ENCODE results near the gene FHIT.

FHIT gene

GRCh38 chr3:60399861-60400845, 851.1 kb downstream of the FHIT start:
- DNase-seq (ENCODE audit: low spot score): no peak

- no peak for DNase-seq (ENCODE audit: low spot score)
Measured at GRCh38 chr3:60399292-60399691, 852.0 kb downstream of the FHIT start.

GRCh38 chr3:60395173-60395762, 856.0 kb downstream of the FHIT start:
- no peak for DNase-seq (ENCODE audit: low spot score)

- DNase-seq (ENCODE audit: low spot score): no peak
Measured at GRCh38 chr3:60393946-60394345, 857.3 kb downstream of the FHIT start.

GRCh38 chr3:60392501-60392900, 858.8 kb downstream of the FHIT start:
- no peak for DNase-seq (ENCODE audit: low spot score)

- DNase-seq (ENCODE audit: low spot score): no peak
Measured at GRCh38 chr3:60391292-60391691, 860.0 kb downstream of the FHIT start.

- no peak for DNase-seq (ENCODE audit: low spot score)
Measured at GRCh38 chr3:60388731-60389130, 862.5 kb downstream of the FHIT start.

- no peak for DNase-seq (ENCODE audit: low spot score)
Measured at GRCh38 chr3:60386306-60386705, 864.9 kb downstream of the FHIT start.

- DNase-seq (ENCODE audit: low spot score): no peak
Measured at GRCh38 chr3:60384341-60384740, 866.9 kb downstream of the FHIT start.

- DNase-seq (ENCODE audit: low spot score): no peak
Measured at GRCh38 chr3:60383345-60383744, 867.9 kb downstream of the FHIT start.

GRCh38 chr3:60366486-60366885, 884.8 kb downstream of the FHIT start:
- DNase-seq (ENCODE audit: low spot score): no peak

- no peak for DNase-seq (ENCODE audit: low spot score)
Measured at GRCh38 chr3:60365360-60365759, 885.9 kb downstream of the FHIT start.

- no peak for DNase-seq (ENCODE audit: low spot score)
Measured at GRCh38 chr3:60364475-60364874, 886.8 kb downstream of the FHIT start.

GRCh38 chr3:60363817-60364216, 887.4 kb downstream of the FHIT start:
- DNase-seq (ENCODE audit: low spot score): no peak

GRCh38 chr3:60355825-60356224, 895.4 kb downstream of the FHIT start:
- DNase-seq (ENCODE audit: low spot score): no peak

- DNase-seq (ENCODE audit: low spot score): no peak
Measured at GRCh38 chr3:60351481-60351880, 899.8 kb downstream of the FHIT start.

GRCh38 chr3:60344340-60344739, 906.9 kb downstream of the FHIT start:
- DNase-seq (ENCODE audit: low spot score): no peak

GRCh38 chr3:60343831-60344230, 907.4 kb downstream of the FHIT start:
- DNase-seq (ENCODE audit: low spot score): no peak

- no peak for DNase-seq (ENCODE audit: low spot score)
Measured at GRCh38 chr3:60339304-60339703, 911.9 kb downstream of the FHIT start.

- no peak for DNase-seq (ENCODE audit: low spot score)
Measured at GRCh38 chr3:60337421-60337820, 913.8 kb downstream of the FHIT start.

GRCh38 chr3:60336061-60336460, 915.2 kb downstream of the FHIT start:
- DNase-seq (ENCODE audit: low spot score): no peak

GRCh38 chr3:60333710-60334109, 917.5 kb downstream of the FHIT start:
- no peak for DNase-seq (ENCODE audit: low spot score)

- no peak for DNase-seq (ENCODE audit: low spot score)
Measured at GRCh38 chr3:60330107-60330506, 921.1 kb downstream of the FHIT start.

All from globus pallidus (tissue), 1 donor.